Suprapubic skin (tissue), 3 donors: ENCODE measurements around the gene USP11.

Experiments used
- CTCF ChIP-seq, 2 donors: fragments of 200-600 bp in 1 of 2; fragments of 450-650 bp in 1 of 2; sonication (generic) in 1 of 2; IDR thresholded peaks; one replicate each; pipeline ENCODE4 v1.5.1; 2016 to 2019; ENCODE audit warnings: antibody characterized with exemption in 2 of 2, mild to moderate bottlenecking in 1 of 2, moderate library complexity in 1 of 2
- EP300 ChIP-seq: sonication (generic); formaldehyde crosslinking; IDR thresholded peaks from one replicate; pipeline ENCODE4 v1.6.1; 2017; ENCODE audit warnings: antibody characterized with exemption
- POLR2A ChIP-seq, 2 donors: fragments of 450-650 bp; IDR thresholded peaks; one replicate each; pipeline ENCODE4 v1.6.1; 2017; ENCODE audit warnings: antibody characterized with exemption in 2 of 2, mild to moderate bottlenecking in 2 of 2, moderate library complexity in 2 of 2

GRCh38 chrX:47204970-47205369 lies 27.8 kb upstream of the USP11 start:
- no peak for TF ChIP-seq CTCF (IDR thresholded peaks at IDR 0.05)
- no peak for TF ChIP-seq POLR2A (IDR thresholded peaks at IDR 0.05)
- TF ChIP-seq EP300: no peak
